Stomach smooth muscle (tissue), 2 donors: Measurements from ENCODE around the gene RHBDD1.

Experiments used
- H3K27ac ChIP-seq: one replicate; pipeline ENCODE4 v1.7.0; 2013; ENCODE audit warnings: mild to moderate bottlenecking, low read length, inconsistent platforms
- H3K27me3 ChIP-seq, 2 donors: one replicate each; pipeline ENCODE4 v1.7.0; 2013; ENCODE audit warnings: low read length in 2 of 2; ENCODE audit not compliant: insufficient read depth in 2 of 2, control insufficient read depth in 1 of 2
- H3K36me3 ChIP-seq, 2 donors: one replicate each; pipeline ENCODE4 v1.7.0; 2013; ENCODE audit warnings: low read length in 2 of 2; ENCODE audit not compliant: control insufficient read depth in 2 of 2, insufficient read depth in 2 of 2
- H3K4me1 ChIP-seq: one replicate; pipeline ENCODE4 v1.7.0; 2013; ENCODE audit warnings: low read length; ENCODE audit not compliant: control insufficient read depth, insufficient read depth
- H3K4me3 ChIP-seq, 2 donors: one replicate each; pipeline ENCODE4 v1.7.0; 2013; ENCODE audit warnings: low read length in 2 of 2
- H3K9ac ChIP-seq, 2 donors: one replicate each; pipeline ENCODE4 v1.7.0; 2013; ENCODE audit warnings: low read length in 2 of 2, mild to moderate bottlenecking in 1 of 2
- H3K9me3 ChIP-seq, 2 donors: one replicate each; pipeline ENCODE4 v1.7.0; 2013; ENCODE audit warnings: low read length in 2 of 2; ENCODE audit not compliant: control insufficient read depth in 2 of 2
- donor health status: healthy.
- donor health status: Pancreatic carcinoma.

Gene RHBDD1

DNA sequence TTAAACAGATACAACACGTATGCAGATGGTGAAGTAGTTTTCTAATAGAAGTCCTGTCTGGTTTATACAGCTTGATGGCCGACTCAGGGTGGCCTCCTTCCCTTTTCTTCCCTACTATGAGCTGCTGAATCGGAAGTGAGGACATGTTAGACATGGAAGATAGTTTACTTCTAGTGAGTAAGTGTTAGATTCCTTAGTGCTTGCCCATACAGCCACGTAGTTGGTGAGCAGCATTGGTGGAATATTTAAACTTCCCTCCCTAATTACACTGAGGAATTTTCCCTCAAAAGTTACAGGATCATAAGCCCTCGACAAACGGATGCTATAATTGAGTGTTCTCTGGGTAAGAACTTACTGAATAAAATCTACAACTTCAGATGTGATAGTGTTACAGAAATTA lies 52.1 kb downstream of the RHBDD1 start:
- Histone ChIP-seq H3K4me1 (no peaks in the 10 kb centered on the region), H3K27ac (no peak overlapping the region), H3K9me3 (no peaks in the 10 kb centered on the region), H3K27me3 (no peaks in the 10 kb centered on the region), H3K9ac (no peak overlapping the region), H3K4me3 (no peak overlapping the region), H3K36me3 (no peaks in the 10 kb centered on the region)

DNA sequence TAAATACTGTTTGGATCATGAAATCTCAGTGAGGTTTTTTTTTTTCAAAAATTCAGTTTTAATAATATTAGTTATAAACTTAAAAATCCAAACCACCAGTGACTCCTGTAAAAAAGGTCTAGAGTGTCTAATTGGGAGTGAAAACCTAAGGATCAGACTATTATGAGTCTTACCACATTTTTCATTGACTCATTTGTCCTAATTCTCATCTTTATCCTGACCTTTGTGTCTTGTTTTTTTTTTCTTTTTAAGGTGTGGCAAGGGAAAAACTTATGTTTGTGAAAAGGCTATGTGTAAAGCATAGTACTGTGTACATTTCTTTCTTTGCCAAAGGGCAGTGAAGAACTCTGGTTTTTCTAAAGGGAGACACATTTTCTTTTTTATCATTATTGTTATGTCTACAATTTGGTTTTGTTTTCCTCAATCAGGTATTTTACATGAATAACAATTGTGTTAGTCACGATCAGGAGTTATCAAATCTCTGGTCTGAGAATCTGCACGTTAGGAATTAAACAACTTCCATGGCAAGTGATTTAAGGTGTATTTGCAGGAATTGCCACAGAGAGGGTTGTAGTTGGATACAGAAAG lies 52.6 kb downstream of the RHBDD1 start:
- Histone ChIP-seq H3K4me1 (no peaks in the 10 kb centered on the region), H3K9ac (no peak overlapping the region), H3K36me3 (no peaks in the 10 kb centered on the region), H3K27me3 (no peaks in the 10 kb centered on the region), H3K27ac (no peak overlapping the region), H3K4me3 (no peak overlapping the region), H3K9me3 (no peaks in the 10 kb centered on the region)

DNA sequence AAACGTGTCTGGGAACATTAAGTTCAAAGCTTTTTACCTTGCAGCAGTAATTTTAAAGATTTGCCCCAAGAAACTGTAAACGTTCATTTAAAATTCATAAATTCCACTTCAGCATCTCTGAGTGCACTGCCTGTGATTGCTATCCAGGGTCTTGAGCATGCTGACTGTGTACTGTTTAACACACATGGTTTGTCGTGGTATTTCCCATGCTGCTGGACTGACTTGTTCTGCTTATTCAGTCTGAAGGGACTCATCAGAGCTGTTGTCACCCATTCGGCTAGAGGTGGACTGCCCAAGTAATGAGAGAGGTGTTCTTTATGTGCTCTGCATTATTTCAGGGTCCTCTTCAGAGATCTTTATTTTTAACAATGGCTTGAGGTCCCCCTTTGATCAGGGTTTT lies 53.1 kb downstream of the RHBDD1 start:
- Histone ChIP-seq H3K9ac (no peak overlapping the region), H3K27me3 (no peaks in the 10 kb centered on the region), H3K9me3 (no peaks in the 10 kb centered on the region), H3K4me3 (no peak overlapping the region), H3K27ac (no peak overlapping the region), H3K4me1 (no peaks in the 10 kb centered on the region), H3K36me3 (no peaks in the 10 kb centered on the region)

DNA sequence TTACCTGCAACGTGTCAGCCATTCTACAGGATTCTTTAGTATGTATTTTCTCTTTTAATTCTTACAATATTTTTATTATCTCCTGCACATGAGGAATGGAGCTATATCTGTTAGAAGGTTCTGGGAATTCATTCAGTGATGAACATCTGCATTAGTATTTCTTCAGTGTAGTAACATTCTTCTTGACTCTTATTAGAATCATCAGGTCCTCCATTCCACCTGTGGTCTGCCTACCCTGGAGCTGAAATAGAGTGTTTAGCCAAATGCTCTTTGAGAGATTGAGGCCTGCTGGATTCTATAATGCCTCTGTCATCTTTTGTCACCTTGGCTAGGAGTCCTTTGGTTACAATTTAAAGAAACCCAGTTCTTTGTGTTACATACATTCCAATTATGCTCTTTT lies 54.4 kb downstream of the RHBDD1 start:
- Histone ChIP-seq H3K9me3 (no peaks in the 10 kb centered on the region), H3K27me3 (no peaks in the 10 kb centered on the region), H3K9ac (no peak overlapping the region), H3K27ac (no peak overlapping the region), H3K4me3 (no peak overlapping the region), H3K4me1 (no peaks in the 10 kb centered on the region), H3K36me3 (peaks cover 0 to 2% of the 10 kb centered on the region in 2 donors)

DNA sequence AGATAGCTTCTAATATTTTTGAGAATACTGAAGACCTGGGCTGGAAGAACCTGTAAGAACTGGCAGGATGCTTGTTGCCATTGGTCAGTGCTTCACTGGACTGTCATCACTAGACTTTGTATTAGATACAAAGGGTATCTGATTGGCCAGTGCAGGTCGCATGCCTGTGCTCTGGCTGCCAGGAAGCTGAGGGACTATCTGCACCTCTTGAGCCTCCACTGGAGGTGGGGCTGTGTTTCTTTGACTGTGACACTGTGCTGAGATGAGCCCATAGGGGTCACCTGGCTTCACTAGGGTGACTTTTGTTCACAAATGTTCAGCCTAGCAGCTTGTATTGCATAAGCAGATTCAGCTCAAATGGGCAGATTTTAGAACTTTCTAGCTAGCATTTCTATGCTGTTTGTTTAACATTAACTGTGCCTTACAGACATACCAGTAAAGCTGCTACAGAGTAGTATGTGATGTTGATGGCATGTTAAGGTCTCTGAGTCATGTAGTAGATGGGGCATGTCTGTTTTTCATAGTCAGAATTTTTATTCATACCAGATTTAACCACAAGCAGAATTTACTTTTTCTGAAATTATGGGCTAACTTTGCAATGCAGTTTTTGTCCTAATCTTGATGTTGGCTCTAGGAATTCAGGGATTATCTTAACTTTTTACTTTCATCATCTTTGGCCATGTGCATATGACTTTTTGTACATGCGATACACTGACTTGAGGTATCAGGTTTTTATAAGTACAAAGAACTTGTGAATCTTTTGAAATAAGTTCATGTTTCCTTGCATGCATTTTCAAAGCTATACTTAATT lies 56.1 kb downstream of the RHBDD1 start:
- Histone ChIP-seq H3K36me3 (peaks cover 0 to 4% of the 10 kb centered on the region in 2 donors), H3K27me3 (no peaks in the 10 kb centered on the region), H3K9ac (no peak overlapping the region), H3K4me3 (no peak overlapping the region), H3K9me3 (no peaks in the 10 kb centered on the region), H3K27ac (no peak overlapping the region), H3K4me1 (no peaks in the 10 kb centered on the region)

DNA sequence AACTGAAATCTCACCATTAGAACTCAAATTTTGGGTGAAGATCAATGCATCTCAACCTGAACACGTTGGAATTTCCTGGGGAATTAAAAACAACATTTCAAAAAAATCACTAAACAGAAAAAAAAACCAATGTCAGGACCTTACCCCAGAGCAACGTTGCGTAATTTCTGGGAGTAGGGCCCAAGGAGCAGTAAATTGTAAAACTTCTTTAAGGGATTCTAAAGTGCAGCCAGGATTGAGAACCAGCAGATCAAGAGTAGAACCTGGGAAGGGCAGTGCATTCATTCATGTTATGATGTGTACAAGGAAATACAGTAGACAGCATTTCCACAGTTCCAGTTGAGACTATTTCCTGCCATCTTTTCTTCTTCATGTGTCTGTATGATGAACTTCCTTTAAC lies 56.9 kb downstream of the RHBDD1 start:
- Histone ChIP-seq H3K27me3 (no peaks in the 10 kb centered on the region), H3K4me1 (no peaks in the 10 kb centered on the region), H3K9me3 (no peaks in the 10 kb centered on the region), H3K36me3 (peaks cover 0 to 5% of the 10 kb centered on the region in 2 donors), H3K9ac (no peak overlapping the region), H3K4me3 (no peak overlapping the region), H3K27ac (no peak overlapping the region)

DNA sequence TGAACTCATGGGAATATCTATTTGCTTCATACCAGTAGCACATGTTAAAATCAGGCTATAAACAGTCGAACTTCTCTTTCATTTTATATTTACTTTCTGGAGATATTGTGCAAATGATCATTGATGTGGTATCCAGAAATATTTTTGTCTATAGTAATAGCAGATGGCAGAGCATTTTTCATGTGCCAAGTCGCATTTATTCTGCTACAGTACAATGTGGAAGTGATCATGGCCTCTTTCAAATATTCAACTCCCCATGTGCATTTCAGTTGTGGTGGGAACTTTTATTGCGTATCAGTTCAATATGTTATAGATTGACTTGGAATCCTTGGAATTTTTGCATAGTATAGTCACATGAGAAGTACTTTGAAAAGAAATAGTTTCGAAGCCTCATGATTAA lies 57.4 kb downstream of the RHBDD1 start:
- Histone ChIP-seq H3K27me3 (no peaks in the 10 kb centered on the region), H3K27ac (no peak overlapping the region), H3K4me3 (no peak overlapping the region), H3K9me3 (no peaks in the 10 kb centered on the region), H3K4me1 (no peaks in the 10 kb centered on the region), H3K36me3 (peaks cover 0 to 6% of the 10 kb centered on the region in 2 donors), H3K9ac (no peak overlapping the region)

DNA sequence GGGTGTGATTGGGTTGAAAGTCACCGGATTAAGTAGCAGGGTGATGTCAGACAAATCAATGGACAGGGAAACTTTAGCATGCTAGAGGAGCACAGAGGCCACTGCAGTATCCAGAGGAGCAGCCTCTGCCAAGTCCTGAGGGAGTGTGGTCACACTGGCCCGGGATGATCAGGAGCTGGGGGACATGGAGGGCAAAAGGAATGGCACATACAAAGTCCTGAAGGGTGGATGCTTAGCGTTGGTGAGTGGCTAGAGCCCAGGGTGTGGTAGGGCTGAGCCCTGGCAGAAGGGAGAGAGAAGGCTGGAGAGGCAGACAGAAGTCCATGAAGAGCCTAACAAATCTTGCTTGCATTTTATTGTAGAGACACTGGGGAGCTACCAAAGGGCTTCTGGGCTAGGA lies 58.9 kb downstream of the RHBDD1 start:
- H3K36me3 ChIP-seq: peaks cover 0 to 7% of the 10 kb centered on the region in 2 donors
- no peak overlapping the region for H3K9ac ChIP-seq
- H3K9me3 ChIP-seq: no peaks in the 10 kb centered on the region
- no peak overlapping the region for H3K4me3 ChIP-seq
- H3K27ac ChIP-seq: no peak overlapping the region
- no peaks in the 10 kb centered on the region for H3K27me3 ChIP-seq
- H3K4me1 ChIP-seq: no peaks in the 10 kb centered on the region

DNA sequence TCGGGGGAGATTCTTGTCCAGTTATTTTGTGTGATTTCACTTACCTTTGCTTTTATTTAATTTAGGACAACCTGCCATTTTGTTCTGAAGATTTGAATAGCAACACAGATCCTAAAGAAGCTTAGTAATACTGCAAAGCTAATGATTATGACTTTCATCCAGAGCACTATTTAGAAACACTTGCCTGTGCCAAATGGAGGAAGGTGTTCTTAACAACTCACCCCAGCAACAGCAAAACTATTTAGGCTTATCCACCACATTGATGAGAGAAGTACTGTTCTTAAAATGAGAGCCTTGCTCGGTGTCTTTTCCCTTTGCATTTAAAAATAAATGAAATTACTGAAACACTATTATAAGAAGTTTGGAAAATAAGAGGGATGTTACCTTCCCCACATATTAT lies 59.7 kb downstream of the RHBDD1 start:
- Histone ChIP-seq H3K36me3 (peaks cover 0 to 7% of the 10 kb centered on the region in 2 donors), H3K4me1 (no peaks in the 10 kb centered on the region), H3K9ac (no peak overlapping the region), H3K27me3 (no peaks in the 10 kb centered on the region), H3K9me3 (no peaks in the 10 kb centered on the region), H3K4me3 (no peak overlapping the region), H3K27ac (no peak overlapping the region)

DNA sequence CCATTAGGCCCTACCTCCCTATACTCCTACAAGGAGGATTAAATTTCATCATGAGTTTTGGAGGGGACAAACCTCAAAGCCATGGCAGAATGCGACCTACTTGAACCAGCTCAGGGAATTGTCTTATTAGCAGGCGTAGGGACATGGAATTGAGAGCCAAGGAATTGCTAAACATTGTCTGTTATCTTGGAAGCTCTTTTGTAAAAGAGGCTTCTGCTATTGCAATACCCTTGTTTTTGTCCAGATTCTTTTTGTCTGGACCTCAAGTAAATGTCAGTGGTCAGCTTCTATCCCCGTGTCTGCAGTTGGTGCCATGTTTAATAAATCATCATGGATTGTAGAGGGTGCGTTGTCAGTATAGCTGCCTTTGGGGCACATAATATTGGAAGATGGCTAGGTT lies 62.3 kb downstream of the RHBDD1 start:
- H3K9ac ChIP-seq: no peak overlapping the region
- H3K27me3 ChIP-seq: no peaks in the 10 kb centered on the region
- no peak overlapping the region for H3K4me3 ChIP-seq
- no peaks in the 10 kb centered on the region for H3K9me3 ChIP-seq
- H3K4me1 ChIP-seq: no peaks in the 10 kb centered on the region
- H3K27ac ChIP-seq: no peak overlapping the region
- peaks cover 0 to 7% of the 10 kb centered on the region in 2 donors for H3K36me3 ChIP-seq

DNA sequence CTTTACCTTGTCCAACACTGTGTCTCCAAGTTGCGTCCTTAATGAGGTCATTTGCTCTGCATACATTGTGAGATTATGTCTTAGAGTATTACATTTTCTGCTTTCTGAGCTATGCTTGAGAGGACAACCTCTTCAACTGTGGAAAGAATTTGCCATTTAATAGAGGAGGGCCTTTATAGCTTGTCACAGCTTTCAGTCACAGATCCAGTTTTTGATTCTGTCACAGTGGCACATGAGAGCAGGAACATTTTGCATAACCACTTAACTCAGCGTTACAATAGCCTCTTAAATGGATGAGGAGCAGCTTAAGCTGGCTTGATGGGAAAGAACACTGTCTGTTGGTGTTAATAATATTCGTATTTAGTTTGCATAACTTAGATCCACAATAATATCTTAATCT lies 63.0 kb downstream of the RHBDD1 start:
- Histone ChIP-seq H3K27ac (no peak overlapping the region), H3K27me3 (no peaks in the 10 kb centered on the region), H3K4me3 (no peak overlapping the region)

More for the DNA sequence above, 63.0 kb downstream of the RHBDD1 start:
- Histone ChIP-seq H3K4me1 (no peaks in the 10 kb centered on the region), H3K9ac (no peak overlapping the region), H3K36me3 (peaks cover 0 to 7% of the 10 kb centered on the region in 2 donors), H3K9me3 (no peaks in the 10 kb centered on the region)
